ENCODE results near the gene CELF4.

Gene CELF4

GRCh38 chr18:37565977-37566478 lies 430 bp upstream of the CELF4 start:
- peaks cover 71% of the 10 kb centered on the region for H3K27me3 Mint-ChIP-seq
- ATAC-seq (no peak), DNase-seq (no peak)
- H3K9me3 Mint-ChIP-seq = no peaks in the 10 kb centered on the region
- no peak overlapping the region for H3K27ac Mint-ChIP-seq
- H3K4me1 Mint-ChIP-seq = peaks cover 5% of the 10 kb centered on the region
- no peaks in the 10 kb centered on the region for H3K36me3 Mint-ChIP-seq (ENCODE audit: low read depth)
- no peak overlapping the region for H3K4me3 Mint-ChIP-seq

GRCh38 chr18:37564711-37565100 lies 892 bp downstream of the CELF4 start:
- no peak for ATAC-seq
- no peaks in the 10 kb centered on the region for H3K36me3 Mint-ChIP-seq (ENCODE audit: low read depth)
- peak; percentile 22 for DNase-seq
- peaks cover 65% of the 10 kb centered on the region for H3K27me3 Mint-ChIP-seq
- H3K4me1 Mint-ChIP-seq = peaks cover 5% of the 10 kb centered on the region
- no peak overlapping the region for H3K4me3 Mint-ChIP-seq
- no peaks in the 10 kb centered on the region for H3K9me3 Mint-ChIP-seq
- no peak overlapping the region for H3K27ac Mint-ChIP-seq

GRCh38 chr18:37563931-37564392 lies 1.6 kb downstream of the CELF4 start:
- DNase-seq = no peak
- peaks cover 60% of the 10 kb centered on the region for H3K27me3 Mint-ChIP-seq
- H3K36me3 Mint-ChIP-seq (ENCODE audit: low read depth) = no peaks in the 10 kb centered on the region
- no peaks in the 10 kb centered on the region for H3K9me3 Mint-ChIP-seq
- no peak for ATAC-seq
- no peak overlapping the region for H3K4me3 Mint-ChIP-seq
- no peak overlapping the region for H3K27ac Mint-ChIP-seq
- peaks cover 5% of the 10 kb centered on the region for H3K4me1 Mint-ChIP-seq

GRCh38 chr18:37561986-37562385 lies 3.6 kb downstream of the CELF4 start:
- H3K9me3 Mint-ChIP-seq = no peaks in the 10 kb centered on the region

GRCh38 chr18:37560003-37560402 lies 5.6 kb downstream of the CELF4 start:
- ATAC-seq (no peak), DNase-seq (no peak)
- no peaks in the 10 kb centered on the region for H3K4me1 Mint-ChIP-seq
- no peaks in the 10 kb centered on the region for H3K9me3 Mint-ChIP-seq
- no peaks in the 10 kb centered on the region for H3K36me3 Mint-ChIP-seq (ENCODE audit: low read depth)
- H3K27ac Mint-ChIP-seq = no peak overlapping the region
- peaks cover 33% of the 10 kb centered on the region for H3K27me3 Mint-ChIP-seq
- no peak overlapping the region for H3K4me3 Mint-ChIP-seq

More at GRCh38 chr18:37561986-37562385, 3.6 kb downstream of the CELF4 start:
- no peak overlapping the region for H3K27ac Mint-ChIP-seq
- no peak for DNase-seq
- H3K36me3 Mint-ChIP-seq (ENCODE audit: low read depth) = no peaks in the 10 kb centered on the region
- ATAC-seq = no peak
- H3K4me1 Mint-ChIP-seq = peaks cover 5% of the 10 kb centered on the region
- no peak overlapping the region for H3K4me3 Mint-ChIP-seq
- H3K27me3 Mint-ChIP-seq = peaks cover 44% of the 10 kb centered on the region

GRCh38 chr18:37559194-37559593 lies 6.4 kb downstream of the CELF4 start:
- Mint-ChIP-seq H3K27ac (no peak overlapping the region), H3K4me1 (no peaks in the 10 kb centered on the region), H3K9me3 (no peaks in the 10 kb centered on the region), H3K36me3 (ENCODE audit: low read depth) (no peaks in the 10 kb centered on the region), H3K27me3 (peaks cover 25% of the 10 kb centered on the region), H3K4me3 (no peak overlapping the region)
- DNase-seq (no peak), ATAC-seq (no peak)

- Mint-ChIP-seq H3K4me1 (no peaks in the 10 kb centered on the region), H3K27ac (no peak overlapping the region), H3K9me3 (no peaks in the 10 kb centered on the region), H3K27me3 (peaks cover 6% of the 10 kb centered on the region), H3K36me3 (ENCODE audit: low read depth) (no peaks in the 10 kb centered on the region), H3K4me3 (no peak overlapping the region)
- ATAC-seq (no peak), DNase-seq (no peak)
Observed at GRCh38 chr18:37554399-37554787, 11.2 kb downstream of the CELF4 start.

- DNase-seq = no peak
- no peak overlapping the region for H3K4me3 Mint-ChIP-seq
- H3K4me1 Mint-ChIP-seq = no peaks in the 10 kb centered on the region
- no peaks in the 10 kb centered on the region for H3K9me3 Mint-ChIP-seq
- H3K27me3 Mint-ChIP-seq = peaks cover 4% of the 10 kb centered on the region
- ATAC-seq = no peak
- H3K36me3 Mint-ChIP-seq (ENCODE audit: low read depth) = no peaks in the 10 kb centered on the region
- H3K27ac Mint-ChIP-seq = no peak overlapping the region
Observed at GRCh38 chr18:37553633-37554398, 11.8 kb downstream of the CELF4 start.

GRCh38 chr18:37552286-37552685 lies 13.3 kb downstream of the CELF4 start:
- Mint-ChIP-seq H3K27me3 (peaks cover 4% of the 10 kb centered on the region), H3K9me3 (no peaks in the 10 kb centered on the region), H3K4me1 (no peaks in the 10 kb centered on the region), H3K4me3 (no peak overlapping the region), H3K36me3 (ENCODE audit: low read depth) (no peaks in the 10 kb centered on the region), H3K27ac (no peak overlapping the region)
- DNase-seq (no peak), ATAC-seq (no peak)

- Mint-ChIP-seq H3K27me3 (peaks cover 4% of the 10 kb centered on the region), H3K27ac (no peak overlapping the region), H3K36me3 (ENCODE audit: low read depth) (no peaks in the 10 kb centered on the region), H3K4me3 (no peak overlapping the region), H3K4me1 (no peaks in the 10 kb centered on the region), H3K9me3 (no peaks in the 10 kb centered on the region)
- ATAC-seq (no peak), DNase-seq (no peak)
Observed at GRCh38 chr18:37551846-37552245, 13.8 kb downstream of the CELF4 start.

- Mint-ChIP-seq H3K9me3 (no peaks in the 10 kb centered on the region), H3K27me3 (peaks cover 2% of the 10 kb centered on the region), H3K4me1 (no peaks in the 10 kb centered on the region), H3K36me3 (ENCODE audit: low read depth) (no peaks in the 10 kb centered on the region), H3K27ac (no peak overlapping the region), H3K4me3 (no peak overlapping the region)
- ATAC-seq (no peak), DNase-seq (no peak)
Observed at GRCh38 chr18:37551249-37551648, 14.3 kb downstream of the CELF4 start.

- Mint-ChIP-seq H3K27me3 (no peaks in the 10 kb centered on the region), H3K4me1 (no peaks in the 10 kb centered on the region), H3K36me3 (ENCODE audit: low read depth) (no peaks in the 10 kb centered on the region), H3K9me3 (no peaks in the 10 kb centered on the region), H3K4me3 (no peak overlapping the region), H3K27ac (no peak overlapping the region)
- ATAC-seq = no peak
- no peak for DNase-seq
Observed at GRCh38 chr18:37550118-37550875, 15.3 kb downstream of the CELF4 start.

GRCh38 chr18:37548679-37549289 lies 16.8 kb downstream of the CELF4 start:
- Mint-ChIP-seq H3K36me3 (ENCODE audit: low read depth) (no peaks in the 10 kb centered on the region), H3K9me3 (no peaks in the 10 kb centered on the region), H3K27me3 (no peaks in the 10 kb centered on the region), H3K4me3 (no peak overlapping the region), H3K4me1 (no peaks in the 10 kb centered on the region), H3K27ac (no peak overlapping the region)
- DNase-seq (no peak), ATAC-seq (no peak)

GRCh38 chr18:37547196-37547827 lies 18.3 kb downstream of the CELF4 start:
- Mint-ChIP-seq H3K4me1 (no peaks in the 10 kb centered on the region), H3K4me3 (no peak overlapping the region), H3K27me3 (no peaks in the 10 kb centered on the region), H3K9me3 (no peaks in the 10 kb centered on the region), H3K27ac (no peak overlapping the region), H3K36me3 (ENCODE audit: low read depth) (no peaks in the 10 kb centered on the region)
- no peak for ATAC-seq
- DNase-seq = no peak

Measured in activated naive CD8-positive, alpha-beta T cell treated with anti-CD3 and anti-CD28 coated beads, Interleukin-2, amount 50 U/mL, for 24 hours (primary cell).